MM.1S (cell line): Measurements from ENCODE around the gene POLR3GL.

ENCODE experiments used
- CTCF ChIP-seq: fragments of 300-600 bp; sonication (generic); IDR thresholded peaks from 2 replicates; pipeline ENCODE4 v1.5.1; 2016; ENCODE audit warnings: antibody characterized with exemption, low read length, mixed read lengths
- EZH2phosphoT487 ChIP-seq: fragments of 300-600 bp; sonication (generic); IDR thresholded peaks from 2 replicates; pipeline ENCODE4 v1.6.1; 2018; ENCODE audit warnings: antibody characterized with exemption, low read length

GRCh38 chr1:146019231-146020057, 55.0 kb downstream of the POLR3GL start:
- TF ChIP-seq CTCF: no peak
- no peak for TF ChIP-seq EZH2phosphoT487
